Heart left ventricle (tissue), 16 donors: Measurements from ENCODE around the gene SASH3. TPM values are rescaled to one million over a fixed set of nuclear protein-coding genes. Genes with fewer than 3 reads are reported as not detected.

ENCODE experiments used
- ATAC-seq, 4 donors: fragments of 200-7000 bp; cut with Tn5 transposase; one replicate each; pipeline ENCODE4 v1.9.1; 2020 to 2022; ENCODE audit warnings: moderate library complexity in 4 of 4, mild to moderate bottlenecking in 3 of 4, moderate number of reproducible peaks in 1 of 4
- DNase-seq, 5 donors: peaks; one replicate each; pipeline ENCODE4 v3.0.0-alpha.2; 2020
- H3K27ac ChIP-seq, 12 donors: fragments of 200-600 bp; sonication (generic) in 4 of 12; one replicate each; pipeline versions ENCODE4 v1.5.0 to v1.8.0; 2016 to 2022; ENCODE audit warnings: mild to moderate bottlenecking in 2 of 12
- H3K27me3 ChIP-seq, 9 donors: fragments of 200-600 bp; sonication (generic) in 2 of 9; one replicate each; pipeline versions ENCODE4 v1.5.1 to v1.8.0; 2016 to 2022; ENCODE audit warnings: mild to moderate bottlenecking in 3 of 9
- H3K36me3 ChIP-seq, 9 donors: fragments of 200-600 bp; sonication (generic) in 2 of 9; one replicate each; pipeline versions ENCODE4 v1.5.0 to v1.8.0; 2018 to 2022; ENCODE audit warnings: mild to moderate bottlenecking in 2 of 9
- H3K4me1 ChIP-seq, 12 donors: fragments of 200-600 bp; sonication (generic) in 4 of 12; one replicate each; pipeline versions ENCODE4 v1.5.0 to v1.8.0; 2016 to 2022; ENCODE audit warnings: mild to moderate bottlenecking in 3 of 12
- H3K4me3 ChIP-seq, 12 donors: fragments of 200-600 bp; sonication (generic) in 4 of 12; one replicate each; pipeline versions ENCODE4 v1.5.0 to v1.8.0; 2017 to 2022; ENCODE audit warnings: mild to moderate bottlenecking in 9 of 12, moderate library complexity in 4 of 12
- H3K9me3 ChIP-seq, 12 donors: fragments of 200-600 bp; sonication (generic) in 4 of 12; one replicate each; pipeline versions ENCODE4 v1.5.0 to v1.8.0; 2016 to 2022; ENCODE audit warnings: mild to moderate bottlenecking in 1 of 12
- CTCF ChIP-seq, 12 donors: fragments of 200-600 bp; sonication (generic) in 4 of 12; IDR thresholded peaks; one replicate each; pipeline versions ENCODE4 v1.5.0 to v1.8.0; 2018 to 2022; ENCODE audit warnings: antibody characterized with exemption in 12 of 12, mild to moderate bottlenecking in 5 of 12
- POLR2A ChIP-seq, 2 donors: fragments of 450-650 bp; IDR thresholded peaks; one replicate each; pipeline ENCODE4 v1.6.1; 2017; ENCODE audit warnings: antibody characterized with exemption in 2 of 2, mild to moderate bottlenecking in 2 of 2, moderate library complexity in 2 of 2
- WGBS, 4 donors: extraction: QIAGEN DNeasy Blood & Tissue Kit in 2 of 4; methylation state at CpG; one replicate each; pipeline versions ENCODE4 v1.1.5 to v1.1.7; 2013 to 2018; 5-methylcytosine and 5-hydroxymethylcytosine counted together
- intact Hi-C, 10 donors: fragments of 100-400 bp; cut with DNase I; formaldehyde crosslinking; loops; one replicate each; pipeline versions ENCODE4 v1.11.1 to v1.14.2; 2022
- long read RNA-seq, 3 donors: library from polyadenylated mRNA; unstranded; transcript quantifications; one replicate each; pipeline ENCODE4 v2.0.0, GENCODE V29; 2020 to 2021
- polyA plus RNA-seq, 2 donors: library from polyadenylated mRNA; stranded (reverse); fragments of 200-250 nt; gene quantifications; one replicate each; pipeline ENCODE4 v1.2.3, GENCODE V29; 2013
- total RNA-seq, 9 donors: library from RNA; depleted of rRNA in 2 of 9; stranded (reverse); fragments of >200 nt in 2 of 9; fragmentation: NEBNext Ultra II Directional in 3 of 9; extraction: Animal tissue kit (Norgen Biotek cat#: 25700) in 3 of 9; gene quantifications; one replicate each; pipeline versions ENCODE4 v1.1.0 to v1.2.4, GENCODE V29; 2016 to 2023
- donor health status: ischemic (EF 13 %, LVEDD 7.1; RV severe dilation, severe dysfunction).
- donor health status: healthy with polysubstance abuse.
- donor health status: DM: no; HTN: yes; CAD: no.
- donor health status: DM: no; HTN: no; CAD: no.
- donor health status: ischemic (EF 25% LVEDD 6.9; RV normal size, moderate dysfunction).
- donor health status: ischemic (EF 25% LVEDD 5.7; RV mildly dilated, moderate dysfunction).
- donor health status: healthy.
- donor health status: DM: yes; HTN: yes; CAD: no.
- donor health status: ischemic (EF 35%, LVEDD 5.7; RV mildly dilated, moderate dysfunction).
- donor health status: nonischemic (EF 11% LVEDD 7.7; RV severe dilation, severe dysfunction).
- donor health status: DM: yes; HTN: yes; CAD: no.
- donor health status: PGD.
- donor health status: ischemic (EF 29% LVEDD 5.4; RV normal size, mild dysfunction).
- donor health status: nonischemic (EF 23%, LVEDD 6.1; RV moderate dilation, normal function).

SASH3 gene
- 10 to 100 TPM in 1 of 9 donors, 1 to 10 TPM in 6, under 1 TPM in 2; 0.74 to 27.8 (median 1.6) TPM for total RNA-seq
- 1 to 10 TPM in 1 of 2 donors, under 1 TPM in 1; 0.61 to 2.4 TPM for polyA plus RNA-seq
- long read RNA-seq, donor 1: 0 reads
- long read RNA-seq, donor 2, partial matches to known transcripts: 0 of 2 reads
- long read RNA-seq, donor 2, other reads (novel, unspliced or antisense): 0 of 2 reads
- long read RNA-seq, donor 3: 0 reads

GRCh38 chrX:129779747-129780146 lies at the start of gene SASH3:
Gene SASH3, plus strand, starts transcription at chrX:129779949. Its CDS starts 149 bp downstream, at chrX:129780098.
- 68 to 73% (median 72%) methylated on average over 6 to 13 of the region's 13 CpGs for WGBS, 4 donors
- Histone ChIP-seq H3K27me3 (no peaks in the 10 kb centered on the region), H3K36me3 (no peaks in the 10 kb centered on the region), H3K9me3 (no peaks in the 10 kb centered on the region), H3K27ac (peak within 1 kb of the TSS in 2 of 12 donors; percentile 26 to 87), H3K4me3 (peak within 1 kb of the TSS in 8 of 12 donors; percentile 5 to 64 (median 34)), H3K4me1 (peaks cover 0 to 33% (median 0%) of the 10 kb centered on the region in 12 donors)
- no peak for TF ChIP-seq POLR2A (IDR thresholded peaks at IDR 0.05)
- no peak for TF ChIP-seq CTCF (IDR thresholded peaks at IDR 0.05)
- DNase-seq (peak; percentile 42 to 77 (median 53)), ATAC-seq (peak in 3 of 4 donors; percentile 32 to 67 (median 49))
- intact Hi-C loops: no loop called here

- Histone ChIP-seq H3K9me3 (no peaks in the 10 kb centered on the region), H3K4me1 (peaks cover 0 to 2% (median 0%) of the 10 kb centered on the region in 12 donors), H3K4me3 (no peak overlapping the region), H3K36me3 (no peaks in the 10 kb centered on the region), H3K27ac (no peak overlapping the region), H3K27me3 (peaks cover 0 to 7% (median 0%) of the 10 kb centered on the region in 9 donors)
- DNase-seq: no peak
- WGBS, 4 donors: 38 to 63% (median 48%) methylated on average over 2 of the region's 2 CpGs
- TF ChIP-seq POLR2A (IDR thresholded peaks at IDR 0.05) (no peak), CTCF (IDR thresholded peaks at IDR 0.05) (no peak)
- intact Hi-C loops: no loop called here
- ATAC-seq: no peak
Observed at GRCh38 chrX:129731228-129731627, 48.5 kb upstream of the SASH3 start.

- DNase-seq (no peak), ATAC-seq (no peak)
- 67 to 99% (median 87%) methylated on average over 1 to 2 of the region's 2 CpGs for WGBS, 4 donors
- no peaks in the 10 kb centered on the region for H3K9me3 ChIP-seq
- H3K36me3 ChIP-seq: no peaks in the 10 kb centered on the region
- no peak overlapping the region for H3K27ac ChIP-seq
- intact Hi-C loops: no loop called here
- H3K4me3 ChIP-seq: no peak overlapping the region
- H3K27me3 ChIP-seq: peaks cover 0 to 3% (median 0%) of the 10 kb centered on the region in 9 donors
- peaks cover 0 to 4% (median 0%) of the 10 kb centered on the region in 12 donors for H3K4me1 ChIP-seq
- TF ChIP-seq CTCF (IDR thresholded peaks at IDR 0.05) (no peak), POLR2A (IDR thresholded peaks at IDR 0.05) (no peak)
Observed at GRCh38 chrX:129732857-129733256, 46.9 kb upstream of the SASH3 start.

- Histone ChIP-seq H3K36me3 (no peaks in the 10 kb centered on the region), H3K27me3 (peaks cover 0 to 3% (median 0%) of the 10 kb centered on the region in 9 donors), H3K27ac (no peak overlapping the region), H3K4me3 (no peak overlapping the region), H3K4me1 (peaks cover 0 to 8% (median 0%) of the 10 kb centered on the region in 12 donors), H3K9me3 (no peaks in the 10 kb centered on the region)
- ATAC-seq: no peak
- no peak for DNase-seq
- 40 to 93% (median 84%) methylated on average over 1 to 4 of the region's 4 CpGs for WGBS, 4 donors
- intact Hi-C loops: no loop called here
- TF ChIP-seq CTCF (IDR thresholded peaks at IDR 0.05) (no peak), POLR2A (IDR thresholded peaks at IDR 0.05) (no peak)
Observed at GRCh38 chrX:129733335-129733734, 46.4 kb upstream of the SASH3 start.
